ENCODE data around the gene VAX1.
"Not testable (repeated sequence)": the region's sequence is repeated elsewhere in the genome, so short reads cannot be mapped to it uniquely, and the experiment has no call there.

Gene VAX1, protein sequence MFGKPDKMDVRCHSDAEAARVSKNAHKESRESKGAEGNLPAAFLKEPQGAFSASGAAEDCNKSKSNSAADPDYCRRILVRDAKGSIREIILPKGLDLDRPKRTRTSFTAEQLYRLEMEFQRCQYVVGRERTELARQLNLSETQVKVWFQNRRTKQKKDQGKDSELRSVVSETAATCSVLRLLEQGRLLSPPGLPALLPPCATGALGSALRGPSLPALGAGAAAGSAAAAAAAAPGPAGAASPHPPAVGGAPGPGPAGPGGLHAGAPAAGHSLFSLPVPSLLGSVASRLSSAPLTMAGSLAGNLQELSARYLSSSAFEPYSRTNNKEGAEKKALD

DNA sequence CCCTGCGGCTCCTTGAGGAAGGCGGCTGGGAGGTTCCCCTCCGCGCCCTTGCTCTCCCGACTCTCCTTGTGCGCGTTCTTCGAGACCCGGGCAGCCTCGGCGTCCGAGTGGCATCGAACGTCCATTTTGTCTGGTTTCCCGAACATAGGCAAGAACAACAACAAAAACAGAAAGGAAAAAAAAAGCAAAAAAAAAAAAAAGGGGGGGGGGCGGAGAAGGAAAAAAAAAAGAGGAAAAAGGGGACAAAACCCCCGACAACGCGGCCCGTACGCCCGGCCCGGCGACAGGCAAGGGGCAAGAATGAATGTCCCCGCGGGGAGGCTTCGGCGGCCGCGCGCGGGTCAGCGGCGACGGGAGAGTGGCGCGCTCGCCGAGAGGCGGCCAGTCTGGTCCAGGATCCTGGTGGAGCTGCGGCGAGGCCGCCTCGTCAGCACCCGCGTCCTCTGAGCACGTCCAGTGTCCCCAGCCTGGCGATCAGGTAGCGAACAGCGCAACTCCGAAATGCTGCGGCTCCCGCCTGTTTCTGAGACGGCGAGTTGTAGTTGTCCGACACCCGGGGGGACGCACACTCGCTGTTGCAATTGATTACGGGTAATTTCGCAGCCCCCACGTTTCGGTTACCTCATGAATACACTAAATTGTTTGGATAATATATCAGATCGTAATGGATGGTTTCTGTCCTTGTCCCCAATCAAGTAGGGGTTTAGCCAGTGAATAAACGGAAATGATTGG is at the start of gene VAX1:
TSS of gene VAX1 (minus strand) at position 360 of the 732 bp plus-strand sequence. CDS start at position 146, 214 bp downstream.
- DNase-seq: no peak

DNA sequence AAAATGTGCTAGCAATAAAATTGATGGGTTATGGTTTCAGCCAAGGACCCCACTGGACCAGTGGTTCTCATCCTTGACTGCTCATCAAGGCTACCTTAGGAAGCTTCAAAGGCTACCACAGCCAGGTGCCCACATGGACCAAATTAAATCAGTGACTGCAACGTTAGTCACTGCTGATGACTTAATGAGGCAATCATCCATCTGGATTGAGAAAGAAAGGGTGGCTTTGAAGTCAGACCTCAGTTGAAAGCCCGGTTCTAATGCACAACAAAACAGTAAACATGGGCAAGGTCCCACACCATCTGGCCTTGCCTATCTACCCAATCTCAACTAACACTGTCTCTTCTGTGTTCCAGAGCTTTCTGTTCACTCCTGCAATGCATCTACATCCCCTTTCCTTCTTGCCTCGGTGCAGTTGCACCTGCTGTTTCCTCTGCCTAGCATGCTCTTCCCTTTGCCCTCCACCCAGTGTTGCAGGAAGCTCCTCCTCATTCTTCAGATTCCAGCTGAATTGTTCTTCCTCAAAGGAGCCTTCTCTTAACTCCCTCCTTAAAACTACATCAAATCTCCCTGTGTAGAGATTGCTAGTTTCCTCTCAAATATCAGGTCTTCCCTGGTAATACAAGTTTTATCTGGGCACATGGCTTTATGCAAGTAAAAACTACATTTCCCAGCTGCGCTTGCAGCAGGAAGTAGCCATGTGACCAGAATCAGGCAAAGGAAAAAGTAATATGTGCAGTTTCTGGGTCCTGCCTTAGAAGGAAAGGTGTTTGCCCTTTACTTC is 49.0 kb upstream of the VAX1 start:
- DNase-seq: no peak

DNA sequence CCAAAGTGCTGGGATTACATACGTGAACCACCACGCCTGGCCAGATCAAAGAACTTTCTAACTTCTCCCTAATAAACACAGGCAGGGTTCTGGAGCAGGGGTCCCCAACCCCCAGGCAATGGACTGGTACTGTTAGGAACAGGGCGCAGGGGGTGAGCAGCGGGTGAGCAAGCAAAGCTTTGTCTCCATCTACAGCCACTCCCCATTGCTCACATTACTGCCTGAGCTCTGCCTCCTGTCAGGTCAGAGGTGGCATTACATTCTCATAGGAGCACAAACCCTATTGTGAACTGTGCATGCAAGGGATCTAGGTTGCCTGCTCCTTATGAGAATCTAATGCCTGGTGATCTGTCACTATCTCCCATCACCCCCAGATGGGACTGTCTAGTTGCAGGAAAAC is 47.7 kb upstream of the VAX1 start:
- not testable (repeated sequence) for DNase-seq

DNA sequence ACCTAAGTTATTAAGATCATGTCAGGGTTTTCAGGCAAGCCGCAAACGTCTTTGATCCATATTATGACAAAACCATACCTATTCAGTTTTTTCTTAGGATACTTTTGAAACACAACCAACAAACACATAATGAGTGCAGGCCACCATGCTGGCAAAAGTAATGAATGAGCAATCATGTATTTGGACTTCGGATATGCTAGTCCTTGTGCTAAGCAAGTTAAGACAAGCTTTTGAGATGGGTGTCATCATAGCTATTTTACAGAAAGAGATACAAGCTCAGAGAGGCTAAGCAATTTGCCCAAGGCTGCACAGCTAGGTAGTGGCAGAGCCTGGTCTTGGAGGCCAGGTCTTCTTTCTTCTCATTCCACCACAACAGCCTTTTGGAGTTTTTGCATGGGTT is 46.8 kb upstream of the VAX1 start:
- DNase-seq: no peak

DNA sequence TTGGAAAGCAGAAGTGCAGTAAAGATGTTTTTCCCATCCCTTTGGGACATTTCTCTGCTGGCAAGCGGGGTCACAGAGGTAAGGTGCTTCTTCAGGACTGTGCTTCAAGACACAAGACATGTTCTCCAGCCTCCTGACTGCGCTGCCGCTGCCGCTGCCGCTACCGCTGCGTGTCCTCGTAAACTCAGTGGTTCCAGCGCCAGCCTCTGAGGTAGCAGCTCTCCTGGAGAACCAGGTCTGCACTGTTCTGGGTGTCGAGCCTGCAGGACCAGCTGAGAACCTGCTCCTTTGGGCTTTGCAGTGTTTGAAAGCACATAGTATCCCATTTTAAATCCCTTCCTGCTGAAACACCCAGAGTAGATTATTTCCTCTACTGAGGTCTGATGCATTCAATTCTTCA is 46.2 kb upstream of the VAX1 start:
- DNase-seq: no peak

DNA sequence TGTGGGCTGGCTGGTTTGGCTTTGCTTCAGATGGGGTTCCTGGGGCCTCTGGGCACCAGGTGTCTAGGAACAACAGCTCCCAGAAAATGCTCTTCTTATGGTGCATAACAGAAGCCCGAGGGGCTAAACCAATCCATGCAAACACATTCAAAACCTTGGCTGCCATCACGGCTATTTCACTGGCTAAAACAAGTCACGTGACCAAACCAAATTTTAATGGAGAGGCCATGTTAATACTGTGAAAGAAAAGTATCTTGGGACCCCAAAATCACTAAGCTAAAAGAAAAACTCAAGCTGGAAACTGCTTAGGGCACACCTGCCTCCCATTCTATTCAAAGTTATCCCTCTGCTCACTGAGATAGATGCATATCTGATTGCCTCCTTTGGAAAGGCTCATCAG is 40.1 kb upstream of the VAX1 start:
- DNase-seq: no peak

DNA sequence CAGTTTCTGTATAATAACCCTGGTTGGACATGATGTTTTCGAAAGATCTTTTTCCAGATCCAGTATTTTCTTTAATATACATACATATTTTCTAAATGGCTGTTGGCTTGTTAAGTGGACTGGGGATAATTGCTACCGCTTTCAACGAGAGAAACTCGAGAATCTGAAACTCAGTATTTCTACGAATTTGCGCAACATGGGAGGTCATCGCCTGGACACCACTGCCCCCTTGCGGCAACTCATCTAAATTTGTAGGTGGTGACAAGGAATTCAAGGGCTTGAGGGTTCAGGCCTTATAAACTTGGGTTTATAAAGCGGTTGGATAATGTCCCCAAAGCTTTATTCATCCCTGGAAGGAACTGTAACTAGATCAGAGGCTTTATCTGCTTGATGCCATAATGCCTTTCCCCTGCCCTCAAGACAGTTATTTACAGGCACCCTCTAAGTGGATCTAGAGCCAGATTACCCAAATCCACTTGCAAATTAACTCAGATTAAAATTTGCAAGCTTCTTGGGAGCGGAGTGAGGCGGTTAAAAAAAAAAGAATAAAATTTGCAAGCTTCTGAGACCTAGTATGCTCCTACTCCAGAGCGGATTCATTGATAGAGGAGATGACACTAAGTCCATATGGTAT is 37.9 kb upstream of the VAX1 start:
- peak; percentile 72 for DNase-seq

DNA sequence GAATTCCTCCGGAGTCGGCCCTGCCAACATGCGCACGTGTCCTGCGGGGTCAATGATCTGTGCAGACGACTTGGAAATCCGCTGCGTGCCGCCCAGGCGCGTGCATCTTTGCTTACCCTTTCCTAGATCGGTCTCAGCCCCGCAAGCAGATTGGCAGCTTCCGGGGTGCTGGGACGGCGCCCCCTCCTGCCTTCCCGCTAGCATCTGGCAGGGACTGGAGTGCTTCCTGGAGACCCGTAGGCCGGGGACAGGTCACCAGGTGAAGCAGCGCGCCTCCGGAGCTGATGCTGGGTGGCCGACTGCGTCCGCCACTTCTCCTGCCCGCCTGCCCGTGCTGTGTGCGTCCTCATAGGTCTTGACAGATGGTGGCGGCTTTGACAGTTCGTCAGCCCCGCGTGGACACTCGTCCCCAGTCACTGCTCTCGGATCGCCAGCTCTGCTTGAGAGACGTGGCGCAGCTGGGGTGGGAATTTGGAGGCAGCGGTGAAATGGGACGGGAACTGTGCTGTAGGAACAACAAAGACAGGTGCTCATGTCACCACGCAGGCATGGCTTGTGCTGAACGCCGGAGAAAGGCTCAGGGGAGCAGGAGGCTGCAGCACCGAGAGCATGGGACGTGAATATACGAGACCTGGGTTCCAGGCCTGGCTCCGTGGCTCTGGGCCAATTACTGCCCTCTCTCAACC is 37.3 kb upstream of the VAX1 start:
- no peak for DNase-seq

DNA sequence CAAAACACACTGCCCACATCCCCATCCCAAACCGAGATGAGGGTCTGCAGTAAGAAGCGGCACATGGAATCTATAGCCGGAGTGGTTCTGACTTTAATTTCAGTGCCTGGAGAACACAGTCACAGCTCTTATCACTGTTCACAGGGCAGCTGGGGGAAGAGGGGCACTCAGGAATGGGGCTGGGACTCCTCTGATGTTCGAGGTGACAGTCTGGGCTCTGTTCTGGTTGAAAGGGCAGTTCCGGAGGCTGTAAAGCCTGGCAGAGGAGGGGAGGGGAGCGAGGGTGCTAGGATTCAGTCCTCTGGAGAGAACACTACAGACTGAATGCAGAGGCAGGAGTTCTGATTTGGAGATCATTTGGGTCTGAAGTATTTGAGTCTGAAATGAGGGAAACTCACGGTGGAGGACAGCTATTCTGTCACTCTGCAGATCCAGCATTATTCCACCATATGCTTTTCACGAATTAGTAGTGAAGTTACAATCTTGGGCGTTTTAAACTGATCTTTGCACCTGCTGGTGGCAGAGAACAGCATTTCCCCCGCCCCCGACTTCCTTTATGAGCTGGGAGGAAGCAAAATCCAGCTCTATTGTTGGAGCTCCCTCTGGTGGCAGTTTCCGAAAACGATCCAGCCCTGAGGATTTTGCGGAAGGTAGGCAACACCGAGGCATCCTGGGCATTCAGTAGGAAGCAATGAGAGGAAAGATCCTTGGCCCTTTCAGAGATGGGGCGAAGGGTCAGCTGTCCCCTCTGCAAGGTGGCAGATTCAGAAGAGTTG is 36.6 kb upstream of the VAX1 start:
- DNase-seq: peak; percentile 83

DNA sequence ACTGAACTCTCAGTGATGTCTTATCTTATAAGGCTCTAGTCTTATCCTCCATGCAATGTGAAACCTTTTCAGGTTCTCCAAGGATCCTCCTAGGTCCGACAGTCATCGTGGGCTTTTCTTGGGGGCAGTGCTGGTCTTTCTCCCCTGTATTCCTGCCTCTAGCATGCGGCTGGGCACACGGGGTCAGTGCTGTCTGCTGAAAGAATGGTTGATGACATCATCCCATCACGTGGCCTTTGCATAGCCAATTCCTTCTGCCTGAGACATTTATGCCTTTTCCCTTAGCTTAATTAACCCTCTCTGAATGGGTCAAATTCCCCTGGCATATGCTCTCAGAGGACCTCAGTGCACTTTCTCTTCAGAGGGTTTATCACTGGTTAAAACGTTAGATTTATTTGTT is 32.2 kb upstream of the VAX1 start:
- DNase-seq: no peak

DNA sequence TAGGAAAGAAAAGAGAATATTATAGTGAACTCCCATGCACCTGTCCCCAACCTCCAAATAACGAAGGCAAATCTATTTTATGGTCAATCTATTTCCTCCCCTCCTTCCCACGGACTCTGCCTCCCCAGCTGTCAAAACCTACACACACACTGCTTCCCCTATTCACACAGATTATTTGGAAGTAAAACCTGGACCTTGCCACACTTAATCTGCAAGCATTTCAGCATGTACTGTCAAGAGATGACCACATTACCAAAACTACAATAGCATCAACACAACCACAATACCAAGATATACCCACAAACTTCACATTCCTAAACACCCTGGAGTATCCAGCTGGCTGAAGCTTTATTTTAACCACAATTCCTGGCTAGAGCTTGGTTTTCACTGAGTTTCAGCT is 31.4 kb upstream of the VAX1 start:
- no peak for DNase-seq

DNA sequence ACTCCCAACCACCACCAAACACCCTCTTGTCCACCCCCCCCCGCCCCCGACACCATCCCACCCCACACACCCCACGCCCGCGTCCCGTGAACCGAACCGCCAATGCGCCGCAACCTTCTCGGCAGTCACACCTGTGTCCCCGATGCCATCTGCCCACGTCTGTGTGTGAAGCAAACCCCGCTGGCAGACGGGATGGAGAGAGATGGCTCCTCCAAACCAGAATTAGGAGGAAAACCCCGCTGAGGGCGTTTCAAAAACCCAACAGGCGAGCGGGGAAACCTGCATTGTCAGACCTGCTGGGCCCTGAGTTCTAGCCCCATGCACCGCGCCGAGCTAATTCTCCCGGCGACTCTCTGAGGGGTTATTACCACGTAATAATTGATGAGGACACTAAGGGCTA is 30.7 kb upstream of the VAX1 start:
- DNase-seq: no peak

DNA sequence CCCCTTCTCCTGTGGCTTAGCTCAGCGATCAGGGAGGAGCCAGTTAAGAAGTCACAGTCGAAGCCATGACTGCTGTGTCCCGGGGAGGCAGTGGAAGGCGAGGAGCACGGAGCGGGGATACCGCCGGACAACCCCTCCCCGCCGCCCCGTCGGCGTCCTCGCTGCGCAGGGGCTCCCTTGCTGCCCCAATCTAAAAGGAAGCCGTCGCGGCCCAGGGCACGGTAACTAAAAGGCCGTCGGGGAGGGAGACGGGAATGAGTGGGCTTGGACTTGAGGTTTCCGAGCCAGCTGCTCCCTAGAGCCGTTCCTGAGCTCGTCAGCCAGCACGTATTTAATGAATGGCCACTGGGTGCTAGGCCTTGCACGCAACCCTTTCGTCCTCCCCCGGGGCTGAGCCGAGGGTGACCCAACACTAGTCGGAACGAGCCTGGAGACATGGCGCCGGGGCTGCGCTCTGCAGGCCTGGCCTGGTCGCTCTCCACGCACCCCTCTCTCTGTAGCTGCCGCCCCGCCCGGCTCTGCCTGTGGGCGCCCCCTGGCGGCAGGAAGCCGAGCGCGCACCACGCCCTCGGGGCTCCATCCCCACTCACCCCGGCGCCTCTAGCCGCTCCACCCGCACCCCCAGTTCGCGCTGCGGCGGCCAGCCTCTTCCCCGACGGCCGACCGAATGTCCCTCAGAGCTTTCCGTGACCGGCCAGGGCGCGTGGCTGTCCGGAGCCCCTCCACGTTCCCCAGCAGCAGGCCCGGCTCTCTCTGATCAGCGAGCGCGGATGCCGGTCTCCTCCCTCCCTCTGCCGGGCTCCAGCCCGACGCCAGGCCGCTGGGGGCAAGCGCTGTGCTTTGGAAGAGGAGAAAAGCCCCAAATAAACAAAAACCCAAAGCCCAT is 30.0 kb upstream of the VAX1 start:
- DNase-seq: peak; percentile 65

DNA sequence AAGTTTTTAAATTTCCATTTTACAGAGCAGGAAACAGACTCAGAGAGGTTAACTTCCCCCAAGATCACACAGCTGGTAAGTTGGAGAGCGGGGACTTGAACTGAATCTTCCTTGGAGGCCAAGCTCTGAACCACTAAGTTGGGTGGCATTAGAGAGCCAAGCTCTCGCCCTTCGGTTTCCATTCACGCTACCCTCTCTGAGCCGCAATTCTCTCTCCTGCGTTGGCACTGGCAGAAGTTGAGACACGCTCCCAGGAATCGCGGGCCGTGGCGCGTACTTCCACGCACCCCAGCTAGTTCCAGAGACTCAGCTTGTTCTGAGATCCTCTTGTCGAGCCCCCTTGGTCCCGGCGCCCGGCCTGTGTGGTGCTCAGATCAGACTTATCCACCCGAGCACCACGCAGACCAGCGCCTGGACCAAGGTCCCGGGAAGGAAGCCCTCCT is 29.3 kb upstream of the VAX1 start:
- no peak for DNase-seq

DNA sequence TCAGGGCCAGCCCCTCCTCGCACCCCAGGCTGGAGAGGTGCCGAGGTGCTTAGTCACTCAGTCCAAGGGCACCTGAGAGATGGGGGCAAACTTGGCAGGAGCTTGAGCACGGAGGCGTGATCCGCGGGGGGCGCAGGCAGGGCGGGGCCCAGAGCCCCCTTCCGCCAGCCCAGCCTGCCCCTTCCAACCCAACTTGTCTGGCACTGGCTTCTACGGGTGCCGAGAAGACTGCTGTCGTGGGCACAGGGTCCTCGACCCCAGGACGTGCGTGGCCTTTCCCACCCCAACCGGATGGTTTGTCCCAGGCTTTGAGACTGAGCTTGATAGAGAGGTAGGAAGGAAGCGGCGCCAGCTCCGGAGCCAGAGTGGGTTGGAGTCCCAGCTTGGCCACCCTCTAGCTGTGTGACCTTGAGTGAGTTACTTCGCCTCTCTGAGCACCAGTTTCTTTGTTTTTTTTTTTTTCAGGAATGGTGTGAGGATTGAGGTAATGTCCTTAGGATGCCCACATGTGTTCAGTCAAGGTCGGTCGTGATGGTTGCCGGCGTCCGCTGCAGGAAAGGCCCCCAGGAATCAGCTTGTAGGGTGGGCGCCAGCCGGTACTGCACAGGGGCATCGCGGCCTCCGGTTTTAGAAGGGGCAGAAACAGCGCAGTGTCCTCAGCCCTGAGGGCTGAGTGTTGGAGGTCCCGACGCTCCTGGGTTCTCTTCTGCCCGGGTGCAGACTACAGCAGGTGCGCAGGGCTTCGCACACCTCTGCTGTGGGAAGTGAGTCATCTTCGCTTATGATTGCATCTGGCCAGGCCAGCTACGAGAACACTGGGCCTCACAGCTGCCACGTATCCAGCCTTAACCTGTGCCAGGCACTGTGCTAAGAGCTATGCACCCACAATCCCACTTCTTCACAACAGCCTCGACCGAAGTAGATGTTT is 28.6 kb upstream of the VAX1 start:
- no peak for DNase-seq

DNA sequence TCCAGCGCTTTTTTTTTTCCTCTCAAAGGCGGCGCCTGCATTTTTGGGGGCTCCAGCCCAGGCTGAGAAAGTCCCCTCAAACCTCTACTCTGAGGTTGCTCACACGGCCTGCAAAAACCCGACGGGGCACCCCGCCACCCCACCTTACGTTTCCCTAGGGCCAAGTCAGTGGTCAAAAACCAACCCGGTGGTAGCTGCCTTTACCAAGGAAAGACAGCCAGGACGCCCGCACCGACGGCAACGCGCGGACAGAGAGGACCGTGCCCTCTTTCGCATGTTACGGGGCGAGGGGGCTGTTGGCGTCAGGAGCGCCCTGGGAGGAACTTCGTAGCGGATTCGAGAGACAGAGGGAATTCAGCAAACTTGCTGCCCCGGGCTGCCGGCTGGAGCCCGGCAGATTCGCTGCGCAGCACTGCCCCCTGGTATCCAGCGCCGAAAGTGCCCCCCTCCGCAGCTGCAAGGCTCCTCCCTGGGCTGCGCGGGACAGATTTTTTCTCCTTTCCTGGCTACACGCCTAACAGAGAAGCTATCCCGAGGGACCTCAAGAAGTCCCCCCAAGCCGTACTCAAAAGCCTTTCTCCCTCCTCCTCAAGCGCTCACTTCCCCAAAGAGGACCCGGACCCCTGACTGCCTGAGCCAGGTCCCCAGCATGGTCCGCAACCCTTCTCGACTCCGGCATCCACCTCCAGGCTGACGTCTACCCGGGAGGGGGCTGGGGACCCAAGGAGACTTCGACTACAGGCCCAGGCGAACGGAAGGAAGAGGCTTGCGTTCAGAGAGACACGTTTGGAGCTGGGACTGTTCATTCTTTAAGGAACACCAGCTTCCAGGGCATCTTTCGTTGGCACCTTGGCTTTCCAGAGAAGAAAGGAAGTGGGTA is 27.7 kb upstream of the VAX1 start:
- DNase-seq: no peak

DNA sequence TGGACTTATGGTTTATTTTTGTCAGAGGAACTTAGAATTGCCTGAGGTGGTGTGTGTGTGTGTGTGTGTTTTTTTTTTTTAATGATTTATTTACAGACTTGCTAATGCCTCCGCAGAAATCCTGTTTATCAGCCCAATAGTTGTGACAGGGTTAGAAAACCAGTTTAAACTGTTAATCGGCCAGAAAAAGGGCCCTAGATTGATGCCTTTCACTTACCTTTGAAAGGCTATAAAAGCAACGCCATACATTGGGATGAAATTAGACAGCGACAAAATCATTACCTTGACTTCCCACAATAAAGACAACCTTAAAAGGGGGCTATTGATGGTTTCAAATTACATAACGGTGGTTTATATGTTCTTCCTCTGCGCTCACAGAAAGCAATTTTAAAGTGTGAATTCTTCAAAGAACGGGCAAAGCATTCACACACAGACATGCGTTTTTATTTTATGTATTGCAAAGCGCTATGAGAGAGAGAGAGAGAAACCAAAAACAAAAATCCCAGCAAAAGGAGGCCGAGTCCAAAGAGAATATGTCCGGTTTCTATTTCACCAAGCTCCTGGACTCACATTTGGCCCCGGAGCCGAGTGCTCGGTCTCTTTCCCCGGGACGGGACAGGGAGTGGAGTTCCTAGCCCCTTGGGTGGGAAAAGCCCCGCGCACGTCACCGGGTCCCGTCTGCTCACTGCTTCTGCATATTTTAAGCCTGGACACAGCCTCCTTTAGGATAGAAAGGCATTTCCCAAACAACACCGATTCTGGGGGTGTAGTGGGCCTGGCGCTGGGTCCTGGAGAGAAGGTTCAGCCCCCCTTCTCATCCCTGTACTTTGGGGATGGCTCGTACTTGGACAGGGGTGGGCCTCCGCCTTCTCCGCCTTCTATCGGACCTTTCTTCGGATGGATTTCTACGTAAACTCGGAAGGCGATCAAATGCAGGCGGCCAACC is 26.8 kb upstream of the VAX1 start:
- DNase-seq: no peak

All from CD4-positive, alpha-beta T cell treated with Interleukin-12 subunit alpha and Interleukin-12 subunit beta, for 1 hour (primary cell).